Erythroblast (primary cell): Measurements from ENCODE around the gene KRTAP1-1.

Experiments used
- GATA1 ChIP-seq: IDR thresholded peaks from 2 replicates; pipeline ENCODE4 v1.6.1; 2011; ENCODE audit warnings: low read depth, mild to moderate bottlenecking, control low read depth, low read length, moderate library complexity
- POLR2A ChIP-seq: IDR thresholded peaks from 2 replicates; pipeline ENCODE4 v1.6.1; 2011; ENCODE audit warnings: mild to moderate bottlenecking, low read length

GRCh38 chr17:40992666-40993065 is 48.6 kb downstream of the KRTAP1-1 start:
- no peak for TF ChIP-seq POLR2A
- TF ChIP-seq GATA1 = no peak
